HL-60/S4 treated with retinoic acid at 250 ng/mL for 4 days and 3 days (cell line): Measurements from ENCODE around the gene RGS6.

Experiments used
- in situ Hi-C: fragments of 300-500 bp; cut with MboI; formaldehyde crosslinking; loops from 2 replicates; pipeline ENCODE4 v1.7.0; 2022; ENCODE audit warnings: low sequenced_read_pairs

The RGS6 gene

GRCh38 chr14:72292689-72293024 is 360.4 kb downstream of the RGS6 start:
- in situ Hi-C loops: no loop called here

- in situ Hi-C loops: no loop called here
These were observed 369.1 kb downstream of the RGS6 start for GRCh38 chr14:72301352-72301751.

GRCh38 chr14:72303930-72304329 is 371.7 kb downstream of the RGS6 start:
- in situ Hi-C loops: no loop called here

DNA sequence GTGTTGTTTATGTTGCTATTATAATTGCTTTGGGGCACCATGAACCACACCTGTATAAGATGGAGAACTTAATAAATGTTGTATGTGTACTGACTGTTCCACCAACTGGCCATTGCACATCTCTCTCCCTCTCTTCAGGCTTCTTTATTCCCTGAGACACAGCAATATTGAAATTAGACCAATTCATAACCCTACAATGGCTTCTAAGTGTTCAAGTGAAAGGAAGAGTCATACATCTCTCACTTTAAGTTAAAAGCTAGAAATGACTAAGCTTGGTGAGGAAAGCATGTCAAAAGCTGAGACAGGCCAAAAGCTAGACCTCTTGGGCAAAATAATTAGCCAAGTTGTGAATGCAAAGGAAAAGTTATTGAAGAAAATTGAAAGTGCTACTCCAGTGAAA is 373.3 kb downstream of the RGS6 start:
- in situ Hi-C loops: no loop called here

DNA sequence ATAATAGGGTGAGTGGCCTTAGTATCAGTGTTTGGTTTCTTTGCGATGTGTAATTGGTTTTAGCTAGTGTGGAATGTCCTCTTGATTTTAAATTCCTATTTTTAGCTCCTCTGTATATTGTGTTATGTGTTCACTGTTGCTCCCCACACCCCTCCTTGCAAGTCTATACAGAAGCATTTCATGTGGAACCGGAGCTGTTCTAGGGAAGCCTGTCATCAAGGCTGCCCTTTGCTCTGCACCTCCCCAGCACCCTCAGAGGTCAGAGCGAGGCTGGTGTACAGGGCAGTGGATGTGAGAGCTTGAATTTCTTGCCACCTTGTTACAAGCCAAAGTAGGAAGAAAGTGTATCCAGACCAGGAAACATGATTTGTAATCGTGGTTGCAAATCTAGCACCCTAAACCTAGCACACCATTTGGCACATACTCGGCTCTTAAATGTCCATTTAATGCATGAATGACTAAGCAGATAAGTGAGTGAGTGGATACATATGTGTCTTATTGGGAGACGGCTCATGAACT is 376.8 kb downstream of the RGS6 start:
- in situ Hi-C loops: no loop called here

- in situ Hi-C loops: no loop called here
These were observed 378.9 kb downstream of the RGS6 start for GRCh38 chr14:72311116-72311515.

GRCh38 chr14:72311516-72311915 is 379.3 kb downstream of the RGS6 start:
- in situ Hi-C loops: no loop called here

DNA sequence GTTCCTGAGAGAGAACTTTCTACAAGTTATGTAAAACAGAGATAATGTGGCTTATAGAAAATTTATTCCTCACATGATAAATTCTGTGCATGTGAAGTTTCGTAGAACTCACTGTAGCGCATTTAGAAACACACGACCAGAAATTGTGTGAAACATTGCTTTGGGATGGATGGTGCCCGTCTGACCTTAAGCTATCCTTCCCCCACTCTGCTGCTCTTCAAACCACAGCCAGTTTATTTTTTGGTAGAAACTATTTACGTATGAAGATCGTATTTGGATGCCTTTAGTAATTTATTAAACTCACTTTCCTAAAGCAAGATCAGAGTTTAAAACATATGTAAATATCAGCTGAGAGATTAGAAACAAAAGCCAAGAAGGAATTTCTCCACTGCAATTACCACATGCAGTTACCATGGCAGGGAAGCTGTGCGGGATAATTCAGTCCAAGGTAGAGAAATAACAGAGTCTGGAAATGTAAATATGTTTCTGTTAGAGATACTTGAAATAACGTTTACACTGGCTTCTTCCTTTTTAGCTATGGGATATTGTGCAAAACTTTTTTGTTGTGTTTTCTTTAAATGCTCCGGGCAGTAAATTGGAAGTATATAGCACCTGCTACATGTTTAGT is 382.7 kb downstream of the RGS6 start:
- in situ Hi-C loops: no loop called here

GRCh38 chr14:72315714-72316113 is 383.5 kb downstream of the RGS6 start:
- in situ Hi-C loops: no loop called here

- in situ Hi-C loops: no loop called here
These were observed 386.4 kb downstream of the RGS6 start for GRCh38 chr14:72318648-72319047.

GRCh38 chr14:72332046-72332445 is 399.8 kb downstream of the RGS6 start:
- in situ Hi-C loops: no loop called here

GRCh38 chr14:72332871-72333270 is 400.6 kb downstream of the RGS6 start:
- in situ Hi-C loops: no loop called here

DNA sequence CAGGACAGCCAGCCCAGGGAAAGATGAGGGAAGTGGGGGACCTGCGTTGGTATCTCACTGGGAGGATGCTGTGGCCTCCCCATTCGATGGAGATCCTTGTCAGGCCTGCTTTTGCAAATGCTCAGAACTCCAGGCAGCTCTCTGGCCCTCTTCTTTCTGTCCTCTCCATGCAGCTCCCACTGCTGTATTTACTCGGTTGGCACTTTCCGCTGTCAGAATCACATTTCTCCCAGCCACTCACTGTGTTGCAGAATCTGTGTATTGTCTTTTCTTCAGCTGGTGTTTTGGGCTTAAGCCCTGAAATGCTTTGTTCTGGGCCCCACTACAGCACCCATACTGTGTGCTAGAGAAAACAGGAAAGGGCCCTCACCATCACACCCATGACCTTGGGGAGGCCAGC is 401.1 kb downstream of the RGS6 start:
- in situ Hi-C loops: no loop called here

DNA sequence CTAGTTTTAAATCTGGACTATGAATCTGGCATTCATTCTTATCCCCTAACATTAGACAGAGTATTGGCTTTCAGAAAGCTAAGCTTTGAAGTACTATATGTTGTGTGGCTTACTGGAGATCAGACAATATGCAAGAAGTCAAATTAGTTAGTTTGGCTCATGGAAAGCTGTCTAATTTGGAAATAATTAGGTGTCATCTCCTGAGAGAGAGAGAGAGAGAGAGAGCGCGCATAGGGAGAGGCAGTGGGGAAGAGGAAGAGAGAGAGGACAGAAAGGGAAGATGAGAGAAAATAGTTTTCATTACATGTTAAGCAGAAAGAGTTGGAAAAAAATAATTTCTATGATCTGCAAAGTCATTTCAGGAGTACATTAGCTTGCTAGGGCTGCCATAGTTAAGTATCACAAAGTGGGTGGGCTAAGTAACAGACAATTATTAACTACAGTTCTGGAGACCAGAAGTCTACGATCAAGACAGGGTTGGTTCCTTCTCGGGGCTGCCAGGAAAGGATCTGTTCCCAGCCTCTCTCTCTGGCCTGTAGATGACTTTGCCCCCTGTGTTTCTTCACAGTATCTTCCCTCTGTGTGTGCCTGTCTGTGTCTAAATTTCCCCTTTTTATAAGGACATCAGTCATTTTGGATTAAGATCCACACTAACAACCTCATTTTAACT is 404.2 kb downstream of the RGS6 start:
- in situ Hi-C loops: no loop called here

DNA sequence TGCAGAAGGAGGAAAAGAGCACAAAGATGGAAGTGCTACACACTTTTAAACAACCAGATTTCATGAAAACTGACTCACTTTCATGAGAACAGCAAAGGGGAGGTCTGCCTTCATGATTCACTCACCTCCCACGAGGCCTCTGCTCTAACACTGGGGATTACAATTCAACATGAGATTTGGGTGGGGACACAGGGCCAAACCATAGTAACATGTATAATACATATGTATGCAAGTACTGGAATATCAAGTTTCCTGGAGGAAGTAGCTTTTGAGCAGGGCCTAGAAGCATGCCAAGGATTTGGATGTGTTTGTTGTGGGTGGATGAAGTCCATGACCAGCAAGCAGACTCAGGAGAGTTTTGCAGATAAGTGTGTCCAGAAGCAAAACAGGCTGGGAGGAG is 409.0 kb downstream of the RGS6 start:
- in situ Hi-C loops: no loop called here

DNA sequence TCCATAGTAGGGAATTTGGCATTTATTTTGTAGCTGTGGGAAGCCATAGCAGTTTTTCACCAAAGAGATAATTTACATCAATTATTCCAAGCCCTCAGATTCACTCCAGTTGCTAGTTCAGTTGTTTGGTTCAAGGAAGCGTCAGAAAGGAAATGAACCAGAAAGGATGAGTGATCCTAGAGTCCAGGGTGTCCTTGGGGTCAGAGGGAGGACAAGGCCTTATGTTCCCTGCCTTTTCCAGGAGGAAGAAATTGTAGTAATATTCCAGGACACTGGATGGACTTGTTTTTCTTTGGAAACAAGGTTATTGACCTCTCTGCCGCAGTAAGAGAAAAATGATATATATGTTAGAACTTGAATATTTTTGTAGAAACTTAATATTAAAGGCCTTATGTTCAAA is 409.5 kb downstream of the RGS6 start:
- in situ Hi-C loops: no loop called here

DNA sequence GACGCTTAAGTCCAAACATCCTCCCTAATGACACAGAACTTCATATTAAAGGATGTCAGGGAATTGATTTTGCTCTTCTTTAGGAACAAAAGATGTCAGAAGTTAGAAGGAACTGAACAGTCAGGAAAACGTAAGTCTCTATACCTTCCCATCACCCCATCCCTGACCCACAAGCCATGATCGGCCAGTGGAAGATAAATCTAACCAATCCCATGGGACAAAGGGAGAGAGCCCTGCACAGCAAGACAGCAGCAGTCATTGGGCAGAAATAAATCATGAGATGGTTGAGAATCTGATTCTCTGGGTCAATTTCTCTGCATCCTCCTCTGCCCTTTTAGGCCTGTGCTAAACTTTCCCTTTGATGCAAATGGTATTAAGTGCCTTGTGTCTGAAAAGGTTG is 414.9 kb downstream of the RGS6 start:
- in situ Hi-C loops: no loop called here

- in situ Hi-C loops: no loop called here
These were observed 418.0 kb downstream of the RGS6 start for GRCh38 chr14:72350215-72350614.

DNA sequence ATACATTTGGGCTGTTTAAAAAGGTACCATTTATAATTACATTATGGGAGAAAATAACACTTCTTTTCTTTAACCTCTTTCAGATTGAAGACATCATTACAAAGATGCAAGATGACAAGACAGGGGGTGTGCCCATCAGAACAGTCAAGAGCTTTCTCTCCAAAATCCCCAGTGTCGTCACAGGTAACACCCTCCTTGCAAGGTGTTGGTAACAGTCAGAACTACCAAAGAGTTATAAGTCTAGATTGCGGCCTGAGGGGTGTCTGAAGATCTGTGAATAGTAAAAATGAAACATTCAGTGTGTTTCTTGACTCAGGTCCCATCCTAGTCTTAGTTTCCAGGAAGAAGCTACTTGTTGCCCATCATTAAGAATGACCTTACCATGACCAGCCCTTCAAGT is 419.8 kb downstream of the RGS6 start:
- in situ Hi-C loops: no loop called here

- in situ Hi-C loops: no loop called here
These were observed 434.4 kb downstream of the RGS6 start for GRCh38 chr14:72366619-72367018.

DNA sequence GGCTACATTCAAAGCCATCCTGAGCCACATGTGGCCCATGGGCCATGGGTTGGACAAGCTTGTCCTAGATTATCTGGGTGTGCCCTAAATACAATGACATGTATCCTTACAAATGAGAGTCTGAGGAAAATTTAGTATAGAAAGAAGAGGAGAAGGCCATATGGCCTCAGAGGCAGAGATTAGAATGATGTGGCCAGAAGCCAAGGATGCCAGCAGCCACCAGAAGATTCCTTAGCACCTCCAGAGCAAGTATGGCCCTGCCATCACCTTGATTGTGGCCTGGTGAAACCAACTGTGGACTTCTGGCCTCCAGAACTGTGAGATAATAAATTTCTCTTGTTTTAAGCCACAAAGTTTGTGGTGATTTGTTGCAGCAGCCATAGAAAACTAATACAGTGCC is 436.9 kb downstream of the RGS6 start:
- in situ Hi-C loops: no loop called here

DNA sequence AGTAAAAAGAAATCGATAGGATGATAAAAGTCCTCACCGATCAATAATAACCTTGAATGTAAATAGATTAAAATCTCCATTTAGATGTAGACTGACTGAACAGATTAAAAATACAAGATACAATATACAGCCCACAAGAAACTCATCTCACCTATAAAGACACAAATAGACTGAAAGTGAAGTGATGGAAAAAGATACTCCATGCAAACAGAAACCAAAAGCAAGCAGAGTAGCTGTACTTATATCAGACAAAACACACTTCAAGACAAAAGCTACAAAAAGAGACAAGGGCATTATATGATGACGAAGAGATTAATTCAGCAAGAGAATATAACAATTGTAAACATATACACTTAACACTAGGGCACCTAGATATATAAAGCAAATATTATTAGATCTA is 444.8 kb downstream of the RGS6 start:
- in situ Hi-C loops: no loop called here

- in situ Hi-C loops: no loop called here
These were observed 448.2 kb downstream of the RGS6 start for GRCh38 chr14:72380456-72380855.
